ENCODE measurements around the gene FBXL5.

The FBXL5 gene

DNA sequence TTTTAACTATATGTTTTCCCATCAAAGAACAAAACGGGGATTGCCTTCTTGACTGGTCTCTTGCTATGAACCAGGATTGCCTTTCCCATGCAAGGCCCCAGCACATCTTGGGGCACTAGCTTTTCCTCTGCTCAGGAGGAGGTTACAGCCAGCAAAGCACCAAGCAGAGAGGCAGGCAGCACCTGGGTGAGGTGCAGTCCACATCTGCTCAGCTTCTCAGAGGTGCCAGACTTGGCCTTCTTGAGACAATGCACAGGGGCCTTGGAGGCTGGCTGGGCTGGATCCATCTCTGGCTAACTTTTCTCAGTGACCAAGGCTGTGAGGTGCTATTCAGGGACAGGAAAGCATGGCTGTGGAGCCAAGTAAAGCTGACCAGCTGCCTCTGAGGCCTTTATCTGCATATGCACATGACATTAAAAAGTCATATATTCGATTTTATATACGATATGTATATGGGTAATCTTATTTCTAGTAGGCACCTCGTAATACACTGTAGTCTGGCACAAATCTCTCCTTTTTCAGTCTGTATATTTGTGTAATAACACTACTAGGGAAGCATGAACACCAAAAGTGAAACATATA, 98.6 kb downstream of the FBXL5 start:
- no peak for DNase-seq

Measured in stimulated activated CD4-positive, alpha-beta T cell treated with anti-CD3 and anti-CD28 coated beads, Interleukin-2, amount 100 ng/mL, for 48 hours (primary cell).